Mucosa of descending colon (tissue), 3 donors: ENCODE results near the gene WDR93. TPM values are rescaled to one million over a fixed set of nuclear protein-coding genes. Genes with fewer than 3 reads are reported as not detected.

Experiments used
- ATAC-seq: fragments of 200-7000 bp; cut with Tn5 transposase; one replicate; pipeline ENCODE4 v1.9.1; 2020; ENCODE audit warnings: mild to moderate bottlenecking, moderate library complexity
- DNase-seq, 3 donors: peaks; one replicate each; pipeline ENCODE4 v3.0.0-alpha.2; 2020
- H3K36me3 ChIP-seq: fragments of 200-600 bp; one replicate; pipeline ENCODE4 v1.8.0; 2021; ENCODE audit warnings: low read depth, mild to moderate bottlenecking
- H3K4me1 ChIP-seq: fragments of 200-600 bp; one replicate; pipeline ENCODE4 v1.8.0; 2021; ENCODE audit warnings: low read depth, mild to moderate bottlenecking
- H3K4me3 ChIP-seq: fragments of 200-600 bp; one replicate; pipeline ENCODE4 v1.8.0; 2021; ENCODE audit warnings: mild to moderate bottlenecking
- H3K9me3 ChIP-seq: fragments of 200-600 bp; one replicate; pipeline ENCODE4 v1.8.0; 2021; ENCODE audit warnings: mild to moderate bottlenecking
- intact Hi-C, 2 donors: fragments of 100-400 bp; cut with DNase I in 1 of 2; cut with micrococcal nuclease in 1 of 2; formaldehyde crosslinking; loops; one replicate each; pipeline versions ENCODE4 v1.11.0 to v1.11.1; 2022; cut with DNase I, micrococcal nuclease
- total RNA-seq, 3 donors: library from RNA; stranded (reverse); fragmentation: NEBNext Ultra II Directional in 2 of 3; extraction: Animal tissue kit (Norgen Biotek cat#: 25700) in 2 of 3; gene quantifications; one replicate each; pipeline versions ENCODE4 v1.2.1 to v1.2.4, GENCODE V29; 2021 to 2023
- TF ChIP-seq, protein P1 (sequence below): fragments of 200-600 bp; IDR thresholded peaks from one replicate; pipeline ENCODE4 v1.8.0; 2022; ENCODE audit warnings: antibody characterized with exemption, mild to moderate bottlenecking
- donor health status: DM: no; HTN: no; CAD: no; lungs with moderate emphysema.
- donor health status: DM: no; HTN: no; CAD: no.
- donor health status: DM: no; HTN: yes; CAD: no.

The WDR93 gene
- total RNA-seq, 3 donors from 2014 or later: 0.14 TPM; not detected in 2

DNA sequence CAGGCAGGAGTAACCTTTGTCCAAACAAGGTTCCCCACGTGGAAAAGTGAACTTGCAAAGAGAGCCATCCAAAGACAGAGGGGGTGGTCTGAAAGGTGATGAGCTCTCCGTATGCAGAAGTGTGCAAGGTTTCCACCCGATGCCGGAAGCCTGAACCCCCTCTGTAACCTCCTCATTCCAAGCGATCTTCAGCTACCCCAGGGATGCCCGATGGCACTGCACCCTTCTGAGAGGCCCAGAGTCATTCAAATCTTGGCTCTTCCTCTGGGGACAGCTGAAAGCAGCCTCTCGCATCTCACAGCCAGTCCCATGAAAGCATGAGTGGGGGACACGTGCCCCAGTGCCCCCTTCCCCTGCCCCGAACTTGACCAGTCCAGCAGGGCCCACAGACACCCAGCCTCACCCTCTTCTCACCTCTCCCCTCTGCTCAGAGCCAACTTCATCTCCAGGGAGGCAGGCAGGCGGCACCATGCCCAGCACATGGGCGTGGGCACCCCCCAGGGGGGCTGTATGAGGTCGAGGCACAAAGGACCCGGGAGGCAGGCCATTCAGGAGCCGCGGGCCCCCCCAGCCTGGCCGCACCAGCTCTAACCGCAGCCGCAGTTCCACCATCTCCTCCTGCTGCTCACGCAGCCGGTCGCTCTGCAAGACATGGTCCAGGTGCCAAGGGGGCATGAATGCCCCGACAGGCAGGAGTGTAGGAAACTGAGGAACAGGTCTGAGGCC lies 44.0 kb upstream of the WDR93 start:
- DNase-seq (no peak), ATAC-seq (no peak)
- no peaks in the 10 kb centered on the region for H3K4me1 ChIP-seq
- TF ChIP-seq, protein P1, sequence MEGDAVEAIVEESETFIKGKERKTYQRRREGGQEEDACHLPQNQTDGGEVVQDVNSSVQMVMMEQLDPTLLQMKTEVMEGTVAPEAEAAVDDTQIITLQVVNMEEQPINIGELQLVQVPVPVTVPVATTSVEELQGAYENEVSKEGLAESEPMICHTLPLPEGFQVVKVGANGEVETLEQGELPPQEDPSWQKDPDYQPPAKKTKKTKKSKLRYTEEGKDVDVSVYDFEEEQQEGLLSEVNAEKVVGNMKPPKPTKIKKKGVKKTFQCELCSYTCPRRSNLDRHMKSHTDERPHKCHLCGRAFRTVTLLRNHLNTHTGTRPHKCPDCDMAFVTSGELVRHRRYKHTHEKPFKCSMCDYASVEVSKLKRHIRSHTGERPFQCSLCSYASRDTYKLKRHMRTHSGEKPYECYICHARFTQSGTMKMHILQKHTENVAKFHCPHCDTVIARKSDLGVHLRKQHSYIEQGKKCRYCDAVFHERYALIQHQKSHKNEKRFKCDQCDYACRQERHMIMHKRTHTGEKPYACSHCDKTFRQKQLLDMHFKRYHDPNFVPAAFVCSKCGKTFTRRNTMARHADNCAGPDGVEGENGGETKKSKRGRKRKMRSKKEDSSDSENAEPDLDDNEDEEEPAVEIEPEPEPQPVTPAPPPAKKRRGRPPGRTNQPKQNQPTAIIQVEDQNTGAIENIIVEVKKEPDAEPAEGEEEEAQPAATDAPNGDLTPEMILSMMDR: no peak
- intact Hi-C loops: loop anchor here in 1 of 2 donors (10.0 kb wide), 1 partner anchor 88 kb away; no protein-coding TSS in a partner anchor
- H3K4me3 ChIP-seq: no peak overlapping the region
- no peaks in the 10 kb centered on the region for H3K36me3 ChIP-seq
- H3K9me3 ChIP-seq: no peaks in the 10 kb centered on the region

DNA sequence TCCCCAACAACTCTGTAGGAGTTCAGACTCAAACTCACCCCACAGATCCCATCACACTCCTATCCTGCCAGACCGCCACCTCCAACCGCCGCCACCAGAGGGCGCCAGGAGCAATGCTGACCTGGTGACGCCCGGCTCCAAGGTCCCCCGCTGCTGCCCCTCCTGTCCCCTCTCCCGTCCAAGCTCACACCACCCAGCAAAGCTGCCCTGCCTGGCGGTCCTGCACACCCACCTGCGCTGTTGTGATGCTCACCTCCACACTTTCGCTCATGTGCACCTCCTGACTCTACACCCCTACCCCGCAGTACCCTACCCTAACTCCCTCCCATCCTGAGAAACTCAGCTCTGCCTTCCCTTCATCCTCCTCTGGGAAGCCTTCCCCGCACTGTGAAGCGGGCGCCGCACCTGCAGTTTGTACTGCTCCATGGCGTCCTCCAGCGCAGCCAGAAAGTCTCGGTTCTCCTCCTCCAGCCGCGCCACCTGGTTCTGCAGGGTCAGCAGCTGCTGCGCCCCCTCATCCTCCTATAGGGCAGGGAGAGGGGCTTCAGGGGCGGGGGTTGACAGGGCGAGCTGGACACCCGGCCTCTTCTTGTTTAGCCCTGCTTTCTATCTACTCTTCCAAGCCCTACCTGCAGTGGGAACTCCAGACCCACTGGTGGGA lies 43.3 kb upstream of the WDR93 start:
- DNase-seq: peak; percentile 77 to 94 (median 90)
- intact Hi-C loops: loop anchor here in 1 of 2 donors (10.0 kb wide), 1 partner anchor 87 kb away; no protein-coding TSS in a partner anchor
- H3K4me3 ChIP-seq: no peak overlapping the region

DNA sequence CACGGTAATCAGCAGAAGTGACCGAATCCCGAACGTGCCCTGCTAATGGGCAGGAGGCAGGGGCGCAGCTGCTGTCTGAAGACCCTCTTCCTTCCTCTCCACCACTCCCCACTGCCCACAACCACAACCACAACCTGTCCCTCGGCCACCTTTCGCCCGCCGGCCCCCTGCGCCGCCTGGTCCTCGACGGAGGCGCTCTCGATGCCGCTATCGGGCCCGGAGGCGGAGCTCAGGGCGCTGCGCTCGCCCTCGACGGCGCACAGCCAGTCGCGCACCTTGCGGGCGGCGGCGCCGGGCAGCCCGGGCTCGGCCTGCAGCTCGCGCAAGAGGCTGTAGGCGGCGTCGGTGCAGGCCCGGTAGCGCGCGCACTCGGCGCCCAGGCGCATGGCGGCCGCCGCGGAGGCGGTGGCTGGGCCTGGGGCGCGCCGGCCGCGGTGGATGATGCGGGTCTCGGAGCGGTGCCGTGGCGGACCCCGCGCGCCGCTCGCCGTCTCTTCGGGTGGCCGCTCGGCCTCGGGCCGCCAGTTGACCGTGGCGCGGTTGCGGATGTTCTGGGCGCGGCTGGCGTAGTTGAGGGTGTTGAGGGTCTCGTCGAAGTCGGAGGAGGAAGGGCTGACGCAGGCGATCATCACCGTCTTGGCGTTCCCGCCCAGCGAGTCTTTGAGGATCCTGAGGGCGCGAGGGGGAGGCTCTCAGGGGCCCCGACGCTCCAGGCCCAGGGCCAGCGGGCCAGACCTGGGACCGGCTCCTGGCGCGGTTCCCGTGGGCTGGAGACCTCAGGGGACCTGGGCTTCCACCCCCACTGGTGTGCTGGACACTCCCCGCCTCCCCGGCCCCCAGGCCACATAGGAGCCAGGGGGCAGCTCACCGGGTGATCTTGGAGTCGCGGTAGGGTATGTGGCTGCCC lies 42.3 kb upstream of the WDR93 start:
- Histone ChIP-seq H3K4me1 (no peaks in the 10 kb centered on the region), H3K9me3 (no peaks in the 10 kb centered on the region), H3K36me3 (no peaks in the 10 kb centered on the region), H3K4me3 (no peak overlapping the region)
- intact Hi-C loops: loop anchor here in 1 of 2 donors (10.0 kb wide), 1 partner anchor 86 kb away; no protein-coding TSS in a partner anchor
- DNase-seq: no peak
- no peak for ATAC-seq
- TF ChIP-seq, protein P1: no peak

More for the DNA sequence above, 43.3 kb upstream of the WDR93 start:
- Histone ChIP-seq H3K9me3 (no peaks in the 10 kb centered on the region), H3K36me3 (no peaks in the 10 kb centered on the region), H3K4me1 (no peaks in the 10 kb centered on the region)
- ATAC-seq: peak; percentile 89
- TF ChIP-seq, protein P1: peak; percentile 87

DNA sequence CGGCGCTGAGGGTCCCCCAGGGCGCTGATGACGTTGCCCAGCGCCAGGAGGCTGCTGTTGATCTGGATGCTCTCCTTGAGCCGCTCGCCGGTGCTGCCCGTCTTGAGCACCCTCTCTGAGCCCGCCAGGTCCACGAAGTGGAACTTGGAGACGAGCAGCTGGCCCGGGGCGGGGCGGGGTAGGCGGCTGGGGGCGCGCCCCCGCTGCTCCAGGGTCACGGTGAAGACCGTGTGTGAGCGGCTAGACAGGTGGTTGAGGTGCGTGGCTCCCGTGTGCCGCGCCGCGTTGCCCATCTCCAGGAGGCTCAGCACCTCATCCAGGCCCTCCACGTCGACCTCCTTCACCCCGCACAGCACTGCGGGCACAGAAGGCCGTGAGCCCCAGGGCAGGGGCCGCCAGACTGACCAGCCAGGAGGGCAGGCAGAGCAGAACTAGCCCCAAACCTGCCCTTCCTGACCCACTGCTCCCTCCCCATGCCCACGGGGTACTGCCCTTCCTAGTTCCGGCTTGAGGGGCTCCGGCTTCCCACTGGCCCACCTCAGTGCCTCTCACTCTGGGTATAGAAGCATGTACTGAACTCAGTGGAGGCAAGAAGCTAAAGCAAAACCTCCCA lies 41.5 kb upstream of the WDR93 start:
- DNase-seq (no peak), ATAC-seq (no peak)
- TF ChIP-seq, protein P1: no peak
- no peaks in the 10 kb centered on the region for H3K9me3 ChIP-seq
- no peak overlapping the region for H3K4me3 ChIP-seq
- intact Hi-C loops: loop anchor here in 1 of 2 donors (10.0 kb wide), 1 partner anchor 86 kb away; no protein-coding TSS in a partner anchor
- no peaks in the 10 kb centered on the region for H3K36me3 ChIP-seq
- no peaks in the 10 kb centered on the region for H3K4me1 ChIP-seq

DNA sequence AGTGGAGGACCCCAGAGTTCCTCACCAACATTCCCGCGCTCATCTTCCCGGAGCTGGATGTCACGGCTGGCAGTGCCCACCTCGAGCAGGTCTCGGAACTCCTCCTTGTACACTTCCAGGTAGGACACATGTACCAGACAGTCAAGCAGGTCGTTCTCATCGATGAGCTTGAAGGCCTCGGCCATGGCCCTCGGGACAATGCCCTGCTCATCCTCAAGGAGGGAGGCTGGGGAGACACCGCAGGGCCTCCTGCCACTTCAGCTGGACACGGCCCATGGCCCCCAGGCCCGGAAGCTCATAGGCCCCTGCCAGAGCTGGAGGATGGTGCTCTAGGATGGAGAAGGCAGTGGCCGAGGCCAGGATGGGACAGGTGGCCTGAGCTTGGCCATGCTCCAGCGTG lies 40.9 kb upstream of the WDR93 start:
- ATAC-seq (no peak), DNase-seq (no peak)
- Histone ChIP-seq H3K4me3 (no peak overlapping the region), H3K4me1 (no peaks in the 10 kb centered on the region), H3K9me3 (no peaks in the 10 kb centered on the region), H3K36me3 (no peaks in the 10 kb centered on the region)
- TF ChIP-seq, protein P1: no peak
- intact Hi-C loops: loop anchor here in 1 of 2 donors (10.0 kb wide), 1 partner anchor 85 kb away; no protein-coding TSS in a partner anchor
